Endothelial cell of umbilical vein (primary cell): Measurements from ENCODE around the gene KCTD19. TPM values are rescaled to one million over a fixed set of nuclear protein-coding genes. Genes with fewer than 3 reads are reported as not detected.

Source experiments
- BruUV-seq: library from RNA; stranded (reverse); fragments of 400-500 nt; replicated peaks from 2 replicates; lab custom pipeline; 2021; lab: Mats Ljungman, UMichigan
- CTCF ChIA-PET: fragments of 300-600, 350-600 bp; sonication (Branson Sonifier 250); formaldehyde crosslinking; loops from one replicate; lab custom pipeline; 2021; ENCODE audit warnings: antibody characterized with exemption, inconsistent platforms; lab: Charles Lee
- POLR2A ChIA-PET: fragments of 300-600, 350-600 bp; sonication (Branson Sonifier 250); formaldehyde crosslinking; loops from one replicate; lab custom pipeline; 2021; ENCODE audit warnings: antibody characterized with exemption, inconsistent platforms; lab: Charles Lee
- DNase-seq: peaks from one replicate; pipeline ENCODE4 v3.0.0-alpha.2; 2011; ENCODE audit warnings: low read depth, low spot score
- FAIRE-seq: peaks from 2 replicates; lab custom pipeline; 2011; peaks lifted over from hg19 to GRCh38; lab: Jason Lieb, UNC
- H2AFZ ChIP-seq: 2 replicates; pipeline ENCODE4 v1.6.0; 2012; ENCODE audit warnings: low read depth, low read length, control low read depth, inconsistent platforms
- H3K27ac ChIP-seq: 2 replicates; pipeline ENCODE4 v1.5.1; 2011; ENCODE audit warnings: low read depth, mild to moderate bottlenecking, control low read depth, low read length, moderate library complexity; ENCODE audit not compliant: insufficient read depth
- H3K27me3 ChIP-seq, 2 experiments: 2 replicates each; pipeline versions ENCODE4 v1.6.0 to v1.6.1; 2011; ENCODE audit warnings: low read length in 2 of 2, mixed read lengths in 1 of 2; ENCODE audit not compliant: control insufficient read depth in 2 of 2, insufficient read depth in 2 of 2
- H3K36me3 ChIP-seq, 2 experiments: 2 replicates in 1 of 2; 3 replicates in 1 of 2; pipeline ENCODE4 v1.5.1; 2011; ENCODE audit warnings: low read length in 2 of 2, mild to moderate bottlenecking in 1 of 2, moderate library complexity in 1 of 2; ENCODE audit not compliant: control insufficient read depth in 2 of 2, insufficient read depth in 2 of 2; ENCODE audit errors: extremely low read depth in 1 of 2
- H3K4me1 ChIP-seq: 3 replicates; pipeline ENCODE4 v1.5.1; 2011; ENCODE audit warnings: mild to moderate bottlenecking, low read length; ENCODE audit not compliant: control insufficient read depth, insufficient read depth; ENCODE audit errors: extremely low read depth
- H3K4me2 ChIP-seq: 2 replicates; pipeline ENCODE4 v1.6.1; 2011; ENCODE audit warnings: low read length, control low read depth, mixed read lengths; ENCODE audit not compliant: insufficient read depth
- H3K4me3 ChIP-seq, 3 experiments: fragments of 200-600 bp in 1 of 3; sonication (generic), shearing (Covaris generic) in 1 of 3; replicated peaks in 1 of 3; 2 replicates each; pipeline ENCODE4 v1.5.1; 2011 to 2016; ENCODE audit warnings: control low read depth in 3 of 3, low read length in 3 of 3, mild to moderate bottlenecking in 2 of 3, inconsistent platforms in 1 of 3, low read depth in 1 of 3, moderate library complexity in 1 of 3; ENCODE audit not compliant: insufficient read depth in 1 of 3
- H3K79me2 ChIP-seq: 2 replicates; pipeline ENCODE4 v1.6.0; 2012; ENCODE audit warnings: low read length, inconsistent platforms; ENCODE audit not compliant: control insufficient read depth, insufficient read depth
- H3K9ac ChIP-seq: replicated peaks from 2 replicates; pipeline ENCODE3; 2011; ENCODE audit warnings: low read length, control low read depth; ENCODE audit not compliant: insufficient read depth; ENCODE audit errors: extremely low read depth
- H3K9me1 ChIP-seq: replicated peaks from 3 replicates; pipeline ENCODE4 v1.6.0; 2011; ENCODE audit warnings: mild to moderate bottlenecking, low read length; ENCODE audit not compliant: control insufficient read depth, insufficient read depth; ENCODE audit errors: extremely low read depth
- H3K9me3 ChIP-seq: replicated peaks from 2 replicates; pipeline ENCODE4 v1.5.1; 2012; ENCODE audit warnings: low read length, inconsistent platforms; ENCODE audit not compliant: control insufficient read depth, insufficient read depth
- H4K20me1 ChIP-seq: replicated peaks from 2 replicates; pipeline ENCODE3; 2011; ENCODE audit warnings: mild to moderate bottlenecking, low read length; ENCODE audit not compliant: control insufficient read depth, insufficient read depth; ENCODE audit errors: extremely low read depth
- EZH2 ChIP-seq: IDR thresholded peaks from 2 replicates; pipeline ENCODE4 v1.6.1; 2012; ENCODE audit warnings: borderline replicate concordance, low read depth, mild to moderate bottlenecking, moderate library complexity, low read length, inconsistent platforms; ENCODE audit not compliant: severe bottlenecking
- FOS ChIP-seq: IDR thresholded peaks from 2 replicates; pipeline ENCODE4 v1.6.1; 2011; ENCODE audit warnings: mild to moderate bottlenecking, low read length, moderate library complexity, borderline replicate concordance; ENCODE audit not compliant: insufficient read depth
- GATA2 ChIP-seq: IDR thresholded peaks from 2 replicates; pipeline ENCODE4 v1.7.0; 2011; ENCODE audit warnings: low read depth, mild to moderate bottlenecking, moderate library complexity, mixed read lengths, low read length; ENCODE audit not compliant: insufficient read length, insufficient read depth
- JUN ChIP-seq: IDR thresholded peaks from 2 replicates; pipeline ENCODE4 v1.6.1; 2011; ENCODE audit warnings: borderline replicate concordance, low read depth; ENCODE audit not compliant: insufficient read length, insufficient read depth
- MYC ChIP-seq: IDR thresholded peaks from one replicate; pipeline ENCODE4 v1.6.1; 2011; ENCODE audit warnings: mild to moderate bottlenecking, low read depth, low read length
- POLR2A ChIP-seq: IDR thresholded peaks from 2 replicates; pipeline ENCODE4 v1.6.1; 2012; ENCODE audit warnings: low read depth, mild to moderate bottlenecking, control low read depth, low read length
- POLR2AphosphoS5 ChIP-seq: IDR thresholded peaks from 2 replicates; pipeline ENCODE4 v1.6.1; 2012; ENCODE audit warnings: low read depth, mild to moderate bottlenecking, control low read depth, low read length, moderate library complexity; ENCODE audit not compliant: insufficient read depth
- dilution Hi-C: fragments of 300-500 bp; cut with MboI; formaldehyde crosslinking; loops from one replicate; pipeline ENCODE4 v1.15.0; 2019; ENCODE audit warnings: low sequenced_read_pairs; ENCODE audit not compliant: extremely low pct_ligation_motif_present
- intact Hi-C: fragments of 100-400 bp; cut with micrococcal nuclease; formaldehyde crosslinking; loops from one replicate; pipeline ENCODE4 v1.10.0; 2022
- polyA plus RNA-seq, 4 experiments: library from polyadenylated mRNA; depleted of rRNA in 3 of 4; stranded (reverse) in 3 of 4; unstranded in 1 of 4; fragments of >200 nt; gene quantifications; 2 replicates each; pipeline versions ENCODE4 v1.2.1 to v1.2.3, GENCODE V29; 2011 to 2012; ENCODE audit warnings: missing spikeins in 1 of 4
- total RNA-seq: library from RNA; stranded (reverse); gene quantifications from 2 replicates; pipeline ENCODE4 v1.2.3, GENCODE V29; 2021
- TF ChIP-seq, protein P1 (sequence below), 2 donors: IDR thresholded peaks; 1 replicate in 1 of 2; 2 replicates in 1 of 2; pipeline ENCODE4 v1.5.1; 2011; ENCODE audit warnings: low read length in 2 of 2, mild to moderate bottlenecking in 2 of 2, moderate library complexity in 2 of 2, control low read depth in 1 of 2, inconsistent platforms in 1 of 2, low read depth in 1 of 2; ENCODE audit not compliant: insufficient read depth in 1 of 2; ENCODE audit errors: extremely low read depth in 1 of 2
- TF ChIP-seq, protein P2 (sequence below): IDR thresholded peaks from 2 replicates; pipeline ENCODE4 v1.6.1; 2011; ENCODE audit not compliant: insufficient read depth, insufficient read length

KCTD19 gene
- total and polyA plus RNA-seq, 2 donors (not counting 3 experiments of a cell fraction or from before 2014, with no cell fraction given): 0.21 to 0.44 TPM

GRCh38 chr16:67304020-67304419 is 22.5 kb downstream of the KCTD19 start:
- Histone ChIP-seq H3K79me2 (no peaks in the 10 kb centered on the region), H3K36me3 (no peaks in the 10 kb centered on the region), H3K4me1 (no peaks in the 10 kb centered on the region), H3K4me3 (no peak overlapping the region), H3K9ac (no peak overlapping the region), H2AFZ (no peak overlapping the region), H3K27me3 (no peaks in the 10 kb centered on the region), H3K4me2 (no peak overlapping the region), H3K9me3 (no peaks in the 10 kb centered on the region), H3K27ac (no peak overlapping the region), H3K9me1 (no peaks in the 10 kb centered on the region), H4K20me1 (no peaks in the 10 kb centered on the region)
- intact Hi-C loops (no loop called here), dilution Hi-C loops (no loop called here)
- BruUV-seq: no TSS peak
- CTCF ChIA-PET: no interaction called here
- no peak for DNase-seq
- POLR2A ChIA-PET: no interaction called here
- TF ChIP-seq POLR2AphosphoS5 (no peak), FOS (no peak), POLR2A (no peak), GATA2 (no peak), EZH2 (no peak), MYC (no peak), JUN (no peak)
- TF ChIP-seq, protein P1, sequence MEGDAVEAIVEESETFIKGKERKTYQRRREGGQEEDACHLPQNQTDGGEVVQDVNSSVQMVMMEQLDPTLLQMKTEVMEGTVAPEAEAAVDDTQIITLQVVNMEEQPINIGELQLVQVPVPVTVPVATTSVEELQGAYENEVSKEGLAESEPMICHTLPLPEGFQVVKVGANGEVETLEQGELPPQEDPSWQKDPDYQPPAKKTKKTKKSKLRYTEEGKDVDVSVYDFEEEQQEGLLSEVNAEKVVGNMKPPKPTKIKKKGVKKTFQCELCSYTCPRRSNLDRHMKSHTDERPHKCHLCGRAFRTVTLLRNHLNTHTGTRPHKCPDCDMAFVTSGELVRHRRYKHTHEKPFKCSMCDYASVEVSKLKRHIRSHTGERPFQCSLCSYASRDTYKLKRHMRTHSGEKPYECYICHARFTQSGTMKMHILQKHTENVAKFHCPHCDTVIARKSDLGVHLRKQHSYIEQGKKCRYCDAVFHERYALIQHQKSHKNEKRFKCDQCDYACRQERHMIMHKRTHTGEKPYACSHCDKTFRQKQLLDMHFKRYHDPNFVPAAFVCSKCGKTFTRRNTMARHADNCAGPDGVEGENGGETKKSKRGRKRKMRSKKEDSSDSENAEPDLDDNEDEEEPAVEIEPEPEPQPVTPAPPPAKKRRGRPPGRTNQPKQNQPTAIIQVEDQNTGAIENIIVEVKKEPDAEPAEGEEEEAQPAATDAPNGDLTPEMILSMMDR (IDR thresholded peaks at IDR 0.05; ENCODE audit: extremely low read depth in 1 of 2, insufficient read depth in 1 of 2, low read depth in 1 of 2, low read length in 2 of 2): no peak
- TF ChIP-seq, protein P2, sequence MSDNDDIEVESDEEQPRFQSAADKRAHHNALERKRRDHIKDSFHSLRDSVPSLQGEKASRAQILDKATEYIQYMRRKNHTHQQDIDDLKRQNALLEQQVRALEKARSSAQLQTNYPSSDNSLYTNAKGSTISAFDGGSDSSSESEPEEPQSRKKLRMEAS: no peak
- no peak for FAIRE-seq
